ENCODE results near the gene GPR4.

Gene GPR4

DNA sequence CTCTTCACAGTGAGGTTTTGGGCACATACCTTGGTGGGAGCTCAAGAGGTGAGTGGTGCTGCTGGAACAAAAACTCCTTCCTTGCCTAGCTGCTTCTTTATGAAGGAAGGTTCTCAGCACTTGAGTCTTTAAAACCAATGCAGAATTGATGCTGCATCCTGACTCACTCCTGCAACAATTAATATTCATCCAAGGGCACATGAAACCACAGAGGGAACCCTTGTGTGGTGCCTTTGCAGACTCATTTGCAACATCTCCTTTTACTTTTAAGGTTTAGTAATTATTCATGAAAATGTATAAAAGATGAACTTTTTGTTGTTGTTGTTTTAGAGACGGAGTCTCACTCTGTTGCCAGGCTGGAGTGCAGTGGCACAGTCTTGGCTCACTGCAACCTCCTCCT is 47.5 kb downstream of the GPR4 start:
- DNase-seq (ENCODE audit: low read depth, low spot score): no peak

DNA sequence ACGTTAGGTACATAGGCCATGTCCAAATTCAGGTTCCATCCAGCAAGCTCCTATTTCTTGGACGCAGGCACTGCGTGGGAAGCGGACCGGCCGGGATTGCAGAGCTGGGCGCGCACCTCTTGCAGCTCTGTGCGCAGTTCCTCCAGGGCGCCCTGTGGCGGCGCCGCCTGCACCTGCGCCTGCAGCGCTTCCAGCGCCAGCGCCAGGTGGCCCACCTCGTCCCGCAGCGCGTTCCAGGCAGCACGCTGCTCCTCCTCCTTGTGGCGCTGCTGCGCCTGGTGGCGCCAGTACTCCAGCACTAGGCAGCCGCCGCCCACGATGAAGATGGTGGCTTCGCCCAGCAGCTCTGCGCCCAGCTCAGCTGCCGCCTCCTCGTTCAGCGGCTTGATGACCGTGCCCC is 48.5 kb downstream of the GPR4 start:
- no peak for DNase-seq (ENCODE audit: low read depth, low spot score)

GRCh38 chr19:45547965-45548609 is 53.9 kb downstream of the GPR4 start:
- DNase-seq (ENCODE audit: low read depth, low spot score): no peak

DNA sequence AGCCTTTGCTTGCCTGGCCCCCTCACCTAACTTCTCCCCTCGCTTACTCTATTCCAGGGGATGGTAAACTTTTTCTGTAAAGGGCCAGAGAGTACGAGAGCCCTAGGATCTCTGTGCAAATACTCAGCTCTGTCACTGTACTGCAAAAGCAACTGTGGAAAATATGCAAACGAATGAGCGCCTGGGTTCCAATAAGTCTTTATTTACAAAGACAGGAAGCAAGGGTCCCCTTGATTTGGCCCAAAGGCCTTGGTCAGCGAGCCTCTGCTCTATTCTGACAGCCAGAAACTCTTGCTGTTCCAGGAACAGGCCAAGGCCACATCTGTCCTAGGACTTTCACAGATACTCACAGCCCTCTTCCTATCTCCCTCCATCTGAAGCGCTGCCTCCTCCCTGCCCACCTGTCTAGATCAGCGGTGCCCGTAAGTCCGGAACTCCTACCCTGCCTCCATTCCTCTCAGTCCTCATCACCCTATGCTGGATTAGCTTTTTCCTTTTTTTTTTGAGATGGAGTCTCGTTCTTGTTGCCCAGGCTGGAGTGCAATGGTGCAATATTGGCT is 54.7 kb downstream of the GPR4 start:
- no peak for DNase-seq (ENCODE audit: low read depth, low spot score)

GRCh38 chr19:45542234-45542668 is 59.8 kb downstream of the GPR4 start:
- DNase-seq (ENCODE audit: low read depth, low spot score): no peak

All from iPS DF 19.7 (cell line).